HG03457 (cell line): Measurements from ENCODE around the gene CDK6.
A peak's percentile ranks its signal among the peaks of the same experiment; 100 is the strongest.

Source experiments
- ATAC-seq: cut with Tn5 transposase; IDR thresholded peaks from one replicate; pipeline ENCODE4 v1.9.1; 2021; ENCODE audit warnings: moderate number of reproducible peaks; ENCODE audit not compliant: unreplicated experiment

Gene CDK6

DNA sequence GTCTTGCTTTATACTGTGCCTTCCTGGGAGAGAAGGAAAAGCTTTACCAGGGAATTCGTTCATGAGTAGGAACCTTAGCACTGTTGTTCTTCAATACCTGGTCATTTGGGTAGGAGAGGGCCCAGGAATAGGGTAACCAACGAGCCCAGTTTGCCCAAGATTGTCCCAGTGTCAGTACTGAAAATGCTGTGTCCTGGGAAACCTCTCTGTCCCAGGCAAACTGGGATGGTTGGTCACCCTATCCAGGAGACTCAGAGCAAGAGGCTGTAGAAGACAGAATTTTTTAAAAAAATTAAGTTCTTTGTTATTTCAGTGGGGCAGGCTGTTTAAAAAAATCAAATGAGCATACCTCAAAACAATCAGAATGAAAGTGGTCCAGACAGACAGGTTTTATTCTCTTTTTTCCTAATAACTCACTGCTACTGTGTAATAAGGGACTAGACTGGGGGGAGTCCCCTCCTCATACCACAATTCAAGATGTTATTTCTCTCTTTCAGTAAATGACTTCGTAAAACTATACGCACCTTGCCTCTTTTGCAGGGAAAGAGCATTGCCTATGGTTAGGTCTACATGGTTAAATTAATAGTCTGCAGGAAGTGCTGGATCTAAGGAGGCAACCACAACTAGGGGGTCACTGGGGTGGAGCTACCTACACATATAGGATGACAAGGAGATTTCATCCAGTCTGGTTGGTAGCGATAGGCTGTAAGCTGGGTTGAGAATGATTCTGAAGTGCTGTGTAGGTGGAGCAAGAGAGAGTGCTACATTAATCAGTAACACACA lies 205.1 kb downstream of the CDK6 start:
- peak; percentile 62 for ATAC-seq

DNA sequence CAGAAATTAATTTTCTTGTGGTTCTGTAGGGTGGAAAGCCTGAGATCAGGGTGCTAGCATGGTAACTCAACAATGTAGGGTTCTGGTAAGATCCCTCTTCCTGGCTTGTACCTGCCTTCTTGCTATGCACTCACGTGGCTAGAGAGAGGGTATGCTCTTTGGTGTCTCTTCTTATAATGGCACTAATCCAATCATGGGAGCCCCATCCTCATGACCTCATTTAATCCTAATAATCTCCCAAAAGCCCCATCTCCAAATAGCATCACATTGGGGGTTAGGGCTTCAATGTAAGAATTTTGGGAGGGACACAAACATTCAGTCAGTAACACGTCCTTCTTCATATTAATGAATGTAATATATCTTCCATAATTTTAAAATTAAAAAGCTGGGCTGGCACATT lies 206.6 kb downstream of the CDK6 start:
- no peak for ATAC-seq

- ATAC-seq, result no peak
Measured at GRCh38 chr7:92627956-92628355, 208.4 kb downstream of the CDK6 start.

DNA sequence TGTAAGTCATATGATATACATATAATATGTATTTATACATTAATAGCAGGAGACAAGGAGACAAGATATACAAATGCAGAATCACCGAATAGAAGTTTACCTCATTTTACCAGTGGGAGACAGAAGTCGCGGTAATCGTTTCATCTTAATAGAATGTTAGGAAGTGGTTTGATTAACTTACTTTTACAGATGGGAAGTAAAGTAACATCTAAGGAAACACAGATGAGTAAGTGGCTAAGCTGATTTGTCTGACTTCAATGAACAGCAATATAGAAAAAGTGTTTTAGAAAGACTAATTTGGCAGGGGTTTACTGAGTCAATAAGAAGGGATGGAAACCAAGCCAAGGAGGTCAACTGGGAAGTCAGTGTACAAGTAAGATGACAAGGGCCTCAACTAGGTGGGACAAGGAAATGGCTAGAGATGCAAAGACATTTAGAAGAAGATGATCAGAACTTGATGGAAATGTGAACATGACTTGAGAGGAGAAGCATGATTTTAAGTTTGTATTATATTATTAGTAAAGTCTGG lies 210.0 kb downstream of the CDK6 start:
- ATAC-seq, result no peak

DNA sequence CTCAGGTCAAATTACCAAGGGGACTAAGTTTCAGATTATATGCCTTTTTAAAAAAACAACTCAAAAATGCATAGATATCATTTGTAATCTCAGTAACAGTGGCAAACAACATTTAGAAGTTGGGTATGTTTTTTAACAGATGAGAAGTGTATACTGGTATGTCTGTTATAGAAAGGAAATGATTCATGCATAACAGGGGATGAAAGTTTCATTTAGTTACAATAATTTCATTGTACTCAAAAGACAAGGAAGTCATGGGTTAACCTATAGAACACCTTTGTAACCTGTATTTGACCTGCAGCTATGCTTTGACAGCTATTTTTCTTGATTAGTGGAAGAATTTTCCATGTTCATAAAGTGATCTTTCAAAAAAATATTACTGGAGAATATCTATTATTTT lies 210.8 kb downstream of the CDK6 start:
- no peak for ATAC-seq

DNA sequence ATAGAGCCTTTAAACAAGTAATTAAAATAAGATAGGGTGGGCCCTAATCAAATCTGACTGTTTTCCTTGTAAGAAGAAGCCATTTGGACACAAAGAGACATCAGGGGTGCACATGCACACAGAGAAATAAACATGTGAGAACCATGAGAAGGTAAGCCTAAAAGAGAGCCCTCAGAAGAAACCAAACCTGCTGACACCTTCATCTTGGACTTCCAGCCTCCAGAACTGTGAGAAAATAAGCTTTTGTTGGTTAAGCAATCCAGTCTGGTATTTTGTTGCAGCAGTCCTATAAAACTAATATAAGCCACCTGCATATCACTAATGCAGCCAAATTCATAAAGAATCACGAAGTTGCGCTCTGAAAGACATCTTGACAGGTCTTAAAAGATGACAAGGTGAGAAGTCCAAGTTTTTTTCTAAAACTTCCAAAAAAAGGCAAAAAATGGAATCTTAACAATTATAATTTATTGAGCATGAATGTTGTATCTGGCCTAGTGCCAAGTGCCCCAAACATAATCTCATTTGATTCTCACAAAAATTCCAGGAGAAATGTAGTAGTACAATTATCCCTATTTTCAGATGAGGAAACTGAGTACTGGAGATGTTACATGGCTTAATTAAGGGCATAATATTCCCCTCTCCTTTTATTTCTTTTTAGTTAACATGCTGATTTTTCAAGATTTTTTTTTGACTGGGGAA lies 211.9 kb downstream of the CDK6 start:
- no peak for ATAC-seq

GRCh38 chr7:92623544-92623943 lies 212.8 kb downstream of the CDK6 start:
- no peak for ATAC-seq

DNA sequence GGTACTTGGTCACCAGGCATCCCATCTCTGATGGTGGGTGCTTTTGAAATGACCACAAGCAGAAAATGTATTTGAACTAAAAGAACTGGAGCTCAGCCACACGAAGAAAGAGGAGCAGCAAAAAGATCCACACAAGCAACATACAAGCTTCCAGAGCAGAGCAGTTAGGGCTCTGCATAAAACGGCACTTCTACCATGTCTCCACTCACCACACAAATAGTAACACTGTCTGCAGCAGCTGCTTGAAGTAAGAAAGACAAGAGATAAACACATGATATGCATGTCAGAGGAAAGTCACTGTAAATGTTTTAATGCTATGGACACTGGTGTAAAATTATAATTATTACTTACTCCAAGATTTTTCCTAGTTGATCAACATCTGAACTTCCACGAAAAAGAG lies 213.7 kb downstream of the CDK6 start:
- no peak for ATAC-seq

GRCh38 chr7:92622030-92622429 lies 214.3 kb downstream of the CDK6 start:
- ATAC-seq, result no peak

- ATAC-seq, result no peak
Measured at GRCh38 chr7:92621561-92622023, 214.8 kb downstream of the CDK6 start.

DNA sequence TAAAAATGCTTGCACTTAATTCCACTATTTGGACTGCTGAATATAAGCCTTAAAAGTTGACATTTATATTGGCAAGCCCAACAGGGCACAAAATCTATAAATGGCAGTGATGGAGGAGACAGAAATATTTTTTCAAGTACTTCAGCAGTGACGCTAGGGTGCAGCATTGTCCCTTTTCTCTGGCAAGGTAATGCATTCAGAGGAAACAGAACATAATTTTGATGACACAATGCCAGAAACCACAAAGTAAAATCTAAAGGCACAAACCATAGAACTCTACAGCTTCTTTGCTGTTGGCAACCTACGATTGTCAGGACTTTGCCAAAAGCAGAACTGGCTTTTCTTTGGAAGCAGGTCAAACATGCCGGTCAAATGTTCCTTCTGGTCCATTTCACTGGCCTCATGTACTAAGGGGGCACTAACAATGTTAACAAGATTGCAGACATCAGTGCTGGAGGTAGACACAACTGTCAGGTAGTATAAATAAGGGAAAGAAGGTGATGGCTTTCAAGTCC lies 215.3 kb downstream of the CDK6 start:
- ATAC-seq, result no peak

DNA sequence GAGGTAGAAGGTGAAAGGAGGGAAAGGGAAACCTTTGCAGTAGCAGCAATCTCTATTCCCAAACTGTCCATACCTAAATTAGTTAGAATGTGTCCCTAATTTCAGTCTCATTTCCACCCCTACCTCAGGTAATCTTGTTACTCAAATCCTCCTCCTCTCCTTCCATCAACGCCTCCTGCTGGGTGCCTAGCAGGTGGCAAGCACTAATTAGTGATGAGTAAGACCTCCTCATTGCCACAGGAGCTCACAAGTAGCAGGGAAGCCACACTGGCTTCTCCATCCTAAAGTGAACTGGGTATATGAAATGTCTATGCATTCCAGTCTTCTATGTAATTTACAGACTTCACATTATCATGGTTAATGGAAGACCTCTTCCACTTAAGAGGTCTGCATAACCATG lies 220.5 kb downstream of the CDK6 start:
- ATAC-seq, result no peak

DNA sequence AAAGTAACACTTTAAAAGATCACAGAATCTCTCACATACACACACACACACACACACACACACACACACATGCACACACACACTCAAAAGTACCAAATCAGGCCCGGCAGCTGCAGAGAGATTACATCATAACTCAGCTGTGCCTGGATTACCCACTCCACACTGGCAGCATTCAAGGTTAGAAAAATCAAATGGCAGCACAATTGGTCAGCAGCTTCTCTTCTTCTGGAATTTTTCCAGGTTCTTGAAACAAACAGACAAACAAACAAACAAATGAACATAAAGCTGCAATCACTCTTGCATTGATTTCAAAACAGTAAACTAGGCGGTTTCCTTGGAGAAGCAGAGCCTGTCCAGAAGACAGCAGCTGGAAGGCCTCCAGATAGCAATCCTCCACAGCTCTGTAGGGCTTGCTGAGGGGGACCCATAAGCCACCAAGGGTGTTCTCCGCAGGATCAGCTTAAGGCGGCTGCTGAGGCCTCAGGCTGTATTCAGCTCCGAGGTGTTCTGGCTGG lies 221.7 kb downstream of the CDK6 start:
- no peak for ATAC-seq

DNA sequence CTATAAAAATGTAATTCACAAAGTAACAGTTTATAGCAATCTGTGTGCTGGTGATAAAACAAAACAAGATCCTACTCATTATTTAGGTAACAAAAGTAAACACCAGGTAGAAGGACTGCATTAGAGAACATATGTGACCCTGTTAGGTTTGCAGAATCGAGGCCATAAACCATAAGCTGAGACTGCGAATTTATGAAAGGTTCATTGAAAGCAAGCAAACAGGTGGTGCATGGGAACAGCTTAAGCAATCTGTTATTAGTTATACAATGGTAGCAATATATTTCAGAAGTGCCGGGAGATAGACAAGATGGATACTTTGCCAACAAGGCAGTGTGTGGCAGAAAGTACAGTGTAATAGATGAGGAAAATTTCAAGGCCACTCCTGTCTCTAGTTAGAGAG lies 222.7 kb downstream of the CDK6 start:
- ATAC-seq, result no peak

GRCh38 chr7:92613214-92613613 lies 223.2 kb downstream of the CDK6 start:
- ATAC-seq, result no peak

GRCh38 chr7:92612501-92612900 lies 223.9 kb downstream of the CDK6 start:
- ATAC-seq, result no peak

DNA sequence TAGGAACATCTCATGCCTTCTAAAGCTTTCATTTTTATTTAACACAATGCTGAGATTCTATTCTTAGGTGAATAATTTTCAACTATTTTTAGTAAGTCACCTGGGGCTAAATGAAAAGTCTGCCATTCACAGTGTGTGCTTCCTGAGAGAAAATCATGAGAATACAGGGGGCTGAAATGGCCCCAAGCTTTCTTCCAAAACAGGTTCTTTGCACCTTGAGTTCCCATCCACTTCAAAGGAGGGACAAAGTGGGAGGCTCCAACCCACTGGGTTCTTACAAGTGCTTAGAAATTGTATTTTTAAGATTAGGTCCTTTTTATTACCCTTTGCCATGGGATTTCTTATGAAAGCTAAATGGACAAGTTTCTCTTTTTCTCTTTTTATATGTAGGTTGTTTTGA lies 224.6 kb downstream of the CDK6 start:
- no peak for ATAC-seq

- no peak for ATAC-seq
Measured at GRCh38 chr7:92609921-92610518, 226.4 kb downstream of the CDK6 start.

DNA sequence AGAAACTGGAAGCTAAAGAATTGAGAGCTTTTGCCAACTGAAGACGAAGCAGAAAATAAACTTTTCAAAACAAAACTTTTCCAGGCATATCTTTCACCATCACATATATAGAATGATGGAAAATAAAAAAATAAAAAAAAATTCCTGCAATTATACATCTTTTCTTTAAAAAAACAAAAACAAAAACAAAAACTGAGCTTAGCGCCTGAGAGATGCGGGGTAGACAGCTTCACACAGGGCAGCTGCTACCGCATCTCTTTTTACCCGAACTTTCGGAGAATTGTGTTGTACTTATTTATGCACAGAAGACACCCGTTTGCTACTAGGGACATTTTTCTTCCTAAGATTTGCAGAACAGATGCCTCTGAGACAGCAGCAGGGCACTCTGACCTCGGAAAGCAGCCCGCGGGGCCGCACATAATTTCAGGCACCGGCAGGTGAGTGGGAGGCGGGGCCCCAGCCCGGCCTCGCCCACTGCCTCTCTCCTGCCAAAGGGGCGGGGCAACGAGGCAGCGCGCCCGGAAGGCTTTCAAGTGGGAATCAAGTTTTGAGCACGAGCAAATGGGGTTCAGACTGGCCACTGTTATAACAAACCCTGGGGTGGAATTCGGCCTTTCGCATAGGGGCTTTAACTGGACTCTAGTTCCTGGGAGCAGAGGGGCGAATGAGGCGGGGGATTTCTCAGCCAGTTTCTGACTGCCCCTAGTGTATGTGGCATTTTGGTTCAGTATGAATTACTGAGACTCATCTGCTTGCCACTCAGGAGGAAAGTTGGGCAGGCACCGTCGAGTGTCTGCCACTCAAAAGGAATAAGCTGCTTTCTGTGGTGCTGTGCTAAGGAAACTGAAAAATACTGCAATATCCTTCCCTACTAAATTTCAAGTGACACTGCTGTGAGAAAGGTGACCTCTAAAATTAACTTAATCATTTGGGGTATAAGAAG lies 227.7 kb downstream of the CDK6 start:
- no peak for ATAC-seq

GRCh38 chr7:92606985-92607384 lies 229.4 kb downstream of the CDK6 start:
- ATAC-seq, result no peak
